Karpas-422 (cell line): Measurements from ENCODE around the gene DSG1. TPM values are rescaled to one million over a fixed set of nuclear protein-coding genes. Genes with fewer than 3 reads are reported as not detected.
"Not testable (repeated sequence)": the region's sequence is repeated elsewhere in the genome, so short reads cannot be mapped to it uniquely, and the experiment has no call there.

Source experiments
- DNase-seq: peaks from one replicate; pipeline ENCODE4 v3.0.0-alpha.2; 2015
- H2AFZ ChIP-seq: fragments of 200-600 bp; sonication (generic); 2 replicates; pipeline ENCODE4 v1.6.1; 2014; ENCODE audit warnings: antibody characterized with exemption, low read length, mixed read lengths
- H3K27ac ChIP-seq: fragments of 200-600 bp; sonication (generic); 2 replicates; pipeline ENCODE4 v1.5.1; 2014; ENCODE audit warnings: mild to moderate bottlenecking, low read length, moderate library complexity
- H3K27me3 ChIP-seq: fragments of 200-600 bp; sonication (generic); 2 replicates; pipeline ENCODE4 v1.6.1; 2014; ENCODE audit warnings: low read length, mixed read lengths
- H3K36me3 ChIP-seq: fragments of 200-600 bp; sonication (generic); 2 replicates; pipeline ENCODE4 v1.6.1; 2014; ENCODE audit warnings: low read length, mixed read lengths; ENCODE audit not compliant: insufficient read depth
- H3K4me1 ChIP-seq: fragments of 200-600 bp; sonication (generic); 2 replicates; pipeline ENCODE4 v1.6.1; 2014; ENCODE audit warnings: mild to moderate bottlenecking, low read length, mixed read lengths
- H3K4me2 ChIP-seq: fragments of 200-600 bp; sonication (generic); 2 replicates; pipeline ENCODE4 v1.6.1; 2014; ENCODE audit warnings: low read length, low read depth, mild to moderate bottlenecking; ENCODE audit not compliant: poor library complexity, severe bottlenecking
- H3K4me3 ChIP-seq: fragments of 200-600 bp; sonication (generic); 2 replicates; pipeline ENCODE4 v1.5.1; 2014; ENCODE audit warnings: mild to moderate bottlenecking, antibody characterized with exemption, low read length, mixed read lengths
- H3K79me2 ChIP-seq: fragments of 200-600 bp; sonication (generic); 2 replicates; pipeline ENCODE4 v1.6.1; 2014; ENCODE audit warnings: mild to moderate bottlenecking, low read length, mixed read lengths
- H3K9ac ChIP-seq: fragments of 200-600 bp; sonication (generic); 2 replicates; pipeline ENCODE4 v1.6.0; 2014; ENCODE audit warnings: low read length
- H3K9me2 ChIP-seq: fragments of 200-600 bp; sonication (generic), shearing (Covaris generic); replicated peaks from 2 replicates; pipeline ENCODE4 v1.6.0; 2014; ENCODE audit warnings: mild to moderate bottlenecking, low read length, moderate library complexity; ENCODE audit not compliant: insufficient read depth
- H3K9me3 ChIP-seq: fragments of 300-700, 200-600 bp; sonication (generic); 2 replicates; pipeline ENCODE4 v1.6.1; 2014; ENCODE audit warnings: low read length, mixed read lengths
- H4K20me1 ChIP-seq: fragments of 200-600 bp; sonication (generic); 2 replicates; pipeline ENCODE4 v1.6.1; 2014; ENCODE audit warnings: mild to moderate bottlenecking, antibody characterized with exemption, low read length, low read depth; ENCODE audit not compliant: insufficient read depth
- total RNA-seq: library from RNA; depleted of rRNA; stranded (reverse); fragments of >200 nt; shearing (Covaris generic); gene quantifications from 2 replicates; pipeline ENCODE4 v1.2.3, GENCODE V29; 2014; ENCODE audit warnings: low replicate concordance

DSG1 gene
- total RNA-seq, 1 experiment from 2014 or later = 16.2 TPM

DNA sequence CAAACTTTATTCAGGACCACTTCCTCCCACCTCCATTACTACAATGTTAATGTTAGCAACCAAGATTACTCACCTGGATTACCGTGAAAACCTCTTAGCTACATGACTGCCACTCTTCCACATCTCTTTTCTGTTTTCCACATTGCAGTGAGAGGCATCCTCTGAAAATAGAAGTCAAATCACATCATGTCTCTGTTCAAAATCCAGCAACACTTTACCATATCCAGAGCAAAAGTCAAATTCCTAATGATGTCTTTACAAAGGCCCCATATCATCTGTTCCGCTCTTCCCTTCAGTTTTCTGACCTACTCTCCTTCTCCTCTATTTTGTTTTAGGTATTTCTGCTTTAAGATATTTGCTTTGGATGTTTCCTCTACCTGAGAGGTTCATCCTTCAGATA lies 37.5 kb upstream of the DSG1 start:
- Histone ChIP-seq H3K79me2 (no peaks in the 10 kb centered on the region), H3K36me3 (peaks cover 3% of the 10 kb centered on the region; the same call in 1 of the 2 replicates), H3K9me3 (no peaks in the 10 kb centered on the region), H2AFZ (0 out of 2 replicates have a peak overlapping the region, but pooled peaks have one; percentile 46), H3K9me2 (no peaks in the 10 kb centered on the region), H4K20me1 (no peaks in the 10 kb centered on the region), H3K4me2 (no peak overlapping the region), H3K27ac (no peak overlapping the region), H3K4me3 (no peak overlapping the region), H3K4me1 (peaks cover 37% of the 10 kb centered on the region), H3K9ac (no peak overlapping the region), H3K27me3 (no peaks in the 10 kb centered on the region)
- DNase-seq = no peak

DNA sequence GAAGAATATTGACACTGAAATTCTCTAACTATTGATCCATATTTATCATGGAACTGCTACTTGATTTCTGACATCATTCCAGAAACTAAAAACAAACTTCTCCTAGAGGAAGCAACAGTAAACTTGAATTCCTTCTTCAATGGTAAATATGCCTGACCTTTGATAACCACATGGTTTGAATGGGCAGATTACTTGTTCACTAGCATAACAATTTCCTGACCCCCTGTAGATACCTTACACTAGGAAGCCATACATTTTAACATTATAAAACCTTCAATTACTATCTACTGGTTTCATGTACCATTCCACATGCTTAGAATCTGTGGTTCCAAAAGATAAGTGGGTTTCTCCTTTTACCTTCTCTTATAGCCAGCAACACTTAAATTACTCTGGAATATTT lies 36.5 kb upstream of the DSG1 start:
- Histone ChIP-seq H3K27ac (no peak overlapping the region), H3K79me2 (no peaks in the 10 kb centered on the region), H3K9ac (no peak overlapping the region), H3K9me3 (no peaks in the 10 kb centered on the region), H3K27me3 (no peaks in the 10 kb centered on the region), H3K4me3 (no peak overlapping the region), H3K4me2 (no peak overlapping the region), H3K36me3 (peaks cover 3% of the 10 kb centered on the region; the same call in 1 of the 2 replicates), H2AFZ (no peak overlapping the region), H4K20me1 (no peaks in the 10 kb centered on the region), H3K9me2 (no peaks in the 10 kb centered on the region), H3K4me1 (peaks cover 27% of the 10 kb centered on the region)
- DNase-seq = no peak

DNA sequence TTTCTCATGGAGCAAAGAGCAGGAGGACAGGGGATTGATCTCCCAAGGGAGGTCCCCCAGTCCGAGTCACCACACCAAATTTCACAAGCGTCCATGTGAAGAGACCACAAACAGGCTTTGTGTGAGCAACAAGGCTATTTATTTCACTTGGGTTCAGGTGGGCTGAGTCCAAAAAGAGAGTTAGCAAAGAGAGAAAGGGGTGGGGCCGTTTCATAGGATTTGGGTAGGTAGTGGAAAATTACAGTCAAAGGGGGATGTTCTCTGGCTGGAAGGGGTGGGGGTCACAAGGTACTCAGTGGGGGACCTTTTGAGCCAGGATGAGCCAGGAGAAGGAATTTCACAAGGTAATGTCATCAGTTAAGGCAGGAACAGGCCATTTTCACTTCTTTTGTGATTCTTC lies 28.5 kb upstream of the DSG1 start:
- not testable (repeated sequence) for H2AFZ ChIP-seq

DNA sequence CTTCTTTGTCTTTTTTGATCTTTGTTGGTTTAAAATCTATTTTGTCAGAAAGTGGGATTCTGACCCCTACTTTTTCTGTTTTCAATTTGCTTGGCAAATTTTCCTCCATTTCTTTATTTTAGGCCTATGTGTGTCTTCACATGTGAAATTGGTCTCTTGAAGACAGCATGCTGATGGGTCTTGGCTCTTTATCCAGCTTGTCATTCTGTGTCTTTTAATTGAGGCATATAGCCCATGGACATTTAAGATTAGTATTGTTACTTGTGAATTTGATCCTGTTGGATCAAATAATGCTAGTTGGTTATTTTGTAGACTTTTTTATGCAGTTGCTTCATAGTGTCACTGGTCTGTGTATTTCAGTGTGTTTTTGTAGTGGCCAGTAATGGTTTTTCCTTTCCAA lies 26.3 kb upstream of the DSG1 start:
- Histone ChIP-seq H3K9ac (no peak overlapping the region), H3K79me2 (no peaks in the 10 kb centered on the region), H3K4me2 (no peak overlapping the region), H3K4me3 (no peak overlapping the region), H3K27ac (no peak overlapping the region), H2AFZ (no peak overlapping the region), H4K20me1 (no peaks in the 10 kb centered on the region), H3K27me3 (no peaks in the 10 kb centered on the region), H3K36me3 (peaks cover 19% of the 10 kb centered on the region), H3K9me3 (peaks cover 9% of the 10 kb centered on the region), H3K9me2 (no peaks in the 10 kb centered on the region), H3K4me1 (peaks cover 23% of the 10 kb centered on the region)
- DNase-seq = no peak

More for the DNA sequence above, 28.5 kb upstream of the DSG1 start:
- H3K79me2 ChIP-seq, H4K20me1 ChIP-seq, H3K27ac ChIP-seq, H3K27me3 ChIP-seq, H3K9ac ChIP-seq, H3K4me3 ChIP-seq, H3K9me3 ChIP-seq, H3K4me2 ChIP-seq, H3K9me2 ChIP-seq, DNase-seq: not testable (repeated sequence)
- H3K36me3 ChIP-seq = peaks cover 19% of the 10 kb centered on the region
- peaks cover 21% of the 10 kb centered on the region for H3K4me1 ChIP-seq

GRCh38 chr18:31294199-31294747 lies 23.7 kb upstream of the DSG1 start:
- Histone ChIP-seq H3K27me3 (no peaks in the 10 kb centered on the region), H3K9me3 (peaks cover 9% of the 10 kb centered on the region), H3K9ac (no peak overlapping the region), H3K36me3 (peaks cover 19% of the 10 kb centered on the region), H4K20me1 (no peaks in the 10 kb centered on the region), H3K27ac (no peak overlapping the region), H2AFZ (peak overlapping the region; percentile 70; the same call in 1 of the 2 replicates), H3K4me3 (no peak overlapping the region), H3K4me1 (peaks cover 23% of the 10 kb centered on the region), H3K9me2 (no peaks in the 10 kb centered on the region), H3K79me2 (no peaks in the 10 kb centered on the region), H3K4me2 (peak overlapping the region; percentile 30)
- no peak for DNase-seq

GRCh38 chr18:31297248-31297647 lies 20.7 kb upstream of the DSG1 start:
- Histone ChIP-seq H3K9ac (no peak overlapping the region), H2AFZ (no peak overlapping the region)

GRCh38 chr18:31301201-31301655 lies 16.7 kb upstream of the DSG1 start:
- no peaks in the 10 kb centered on the region for H3K9me3 ChIP-seq

More at GRCh38 chr18:31297248-31297647, 20.7 kb upstream of the DSG1 start:
- Histone ChIP-seq H3K9me3 (0 out of 2 replicates have a peak, but pooled peaks cover under 1% of the 10 kb centered on the region), H3K9me2 (no peaks in the 10 kb centered on the region), H3K27me3 (no peaks in the 10 kb centered on the region), H3K4me1 (peaks cover 28% of the 10 kb centered on the region), H3K4me2 (no peak overlapping the region), H3K36me3 (peaks cover under 1% of the 10 kb centered on the region; the same call in 1 of the 2 replicates), H4K20me1 (no peaks in the 10 kb centered on the region), H3K79me2 (no peaks in the 10 kb centered on the region), H3K27ac (no peak overlapping the region), H3K4me3 (no peak overlapping the region)
- no peak for DNase-seq

GRCh38 chr18:31302991-31303390 lies 15.0 kb upstream of the DSG1 start:
- H3K9ac ChIP-seq = no peak overlapping the region
- H3K9me3 ChIP-seq = no peaks in the 10 kb centered on the region
- H3K4me1 ChIP-seq = peaks cover 13% of the 10 kb centered on the region
- no peak for DNase-seq
- H3K27ac ChIP-seq = no peak overlapping the region
- H3K79me2 ChIP-seq = no peaks in the 10 kb centered on the region
- H2AFZ ChIP-seq = no peak overlapping the region
- H3K9me2 ChIP-seq = no peaks in the 10 kb centered on the region
- no peak overlapping the region for H3K4me3 ChIP-seq
- H4K20me1 ChIP-seq = no peaks in the 10 kb centered on the region
- no peaks in the 10 kb centered on the region for H3K27me3 ChIP-seq
- no peak overlapping the region for H3K4me2 ChIP-seq
- no peaks in the 10 kb centered on the region for H3K36me3 ChIP-seq

More at GRCh38 chr18:31301201-31301655, 16.7 kb upstream of the DSG1 start:
- Histone ChIP-seq H3K36me3 (no peaks in the 10 kb centered on the region), H3K4me1 (peaks cover 13% of the 10 kb centered on the region), H3K9me2 (no peaks in the 10 kb centered on the region), H3K27me3 (no peaks in the 10 kb centered on the region), H3K4me2 (no peak overlapping the region), H3K79me2 (no peaks in the 10 kb centered on the region), H3K9ac (no peak overlapping the region), H3K4me3 (no peak overlapping the region), H4K20me1 (no peaks in the 10 kb centered on the region), H3K27ac (no peak overlapping the region), H2AFZ (peak overlapping the region; percentile 8; the same call in 1 of the 2 replicates)
- no peak for DNase-seq
